Measurements from ENCODE around the gene PCDH17. TPM values are rescaled to one million over a fixed set of nuclear protein-coding genes. Genes with fewer than 3 reads are reported as not detected.
A peak's percentile ranks its signal among the peaks of the same experiment; 100 is the strongest.

PCDH17 gene
- total RNA-seq, 1 donor from 2014 or later = 40.9 TPM

GRCh38 chr13:57637515-57637914, 6.0 kb downstream of the PCDH17 start:
- peaks cover 24% of the 10 kb centered on the region for H3K27me3 ChIP-seq (ENCODE audit: low read depth)
- ATAC-seq = no peak

GRCh38 chr13:57638186-57638890, 6.8 kb downstream of the PCDH17 start:
- Histone ChIP-seq H3K4me3 (peak overlapping the region; percentile 62), H3K9me3 (no peaks in the 10 kb centered on the region), H3K27ac (no peak overlapping the region), H3K36me3 (no peaks in the 10 kb centered on the region), H3K4me1 (no peaks in the 10 kb centered on the region), H3K27me3 (ENCODE audit: low read depth) (peaks cover 15% of the 10 kb centered on the region)
- ATAC-seq = no peak
- no peak for TF ChIP-seq CTCF (IDR thresholded peaks at IDR 0.05)
- DNase-seq = no peak
- intact Hi-C loops (cut with DNase I) = no loop called here

More at GRCh38 chr13:57637515-57637914, 6.0 kb downstream of the PCDH17 start:
- DNase-seq = no peak
- intact Hi-C loops (cut with DNase I) = no loop called here
- H3K4me3 ChIP-seq = peak overlapping the region; percentile 62
- no peaks in the 10 kb centered on the region for H3K9me3 ChIP-seq
- no peaks in the 10 kb centered on the region for H3K36me3 ChIP-seq
- TF ChIP-seq CTCF (IDR thresholded peaks at IDR 0.05) = no peak
- H3K4me1 ChIP-seq = peaks cover 3% of the 10 kb centered on the region
- H3K27ac ChIP-seq = no peak overlapping the region

GRCh38 chr13:57640607-57641006, 9.1 kb downstream of the PCDH17 start:
- H3K4me3 ChIP-seq = peak overlapping the region; percentile 62
- TF ChIP-seq CTCF (IDR thresholded peaks at IDR 0.05) = no peak
- no peak overlapping the region for H3K27ac ChIP-seq
- intact Hi-C loops (cut with DNase I) = no loop called here
- no peaks in the 10 kb centered on the region for H3K4me1 ChIP-seq
- no peak for DNase-seq
- no peaks in the 10 kb centered on the region for H3K9me3 ChIP-seq
- H3K36me3 ChIP-seq = no peaks in the 10 kb centered on the region
- H3K27me3 ChIP-seq (ENCODE audit: low read depth) = no peaks in the 10 kb centered on the region
- no peak for ATAC-seq

GRCh38 chr13:57641051-57641450, 9.5 kb downstream of the PCDH17 start:
- no peak for TF ChIP-seq CTCF (IDR thresholded peaks at IDR 0.05)
- Histone ChIP-seq H3K36me3 (no peaks in the 10 kb centered on the region), H3K4me1 (no peaks in the 10 kb centered on the region), H3K4me3 (peak overlapping the region; percentile 62), H3K27me3 (ENCODE audit: low read depth) (no peaks in the 10 kb centered on the region), H3K27ac (no peak overlapping the region), H3K9me3 (no peaks in the 10 kb centered on the region)
- ATAC-seq (no peak), DNase-seq (no peak)
- intact Hi-C loops (cut with DNase I) = no loop called here

GRCh38 chr13:57644106-57644505, 12.6 kb downstream of the PCDH17 start:
- no peak for ATAC-seq
- TF ChIP-seq CTCF (IDR thresholded peaks at IDR 0.05) = no peak

More at GRCh38 chr13:57644106-57644505, 12.6 kb downstream of the PCDH17 start:
- intact Hi-C loops (cut with DNase I) = no loop called here
- Histone ChIP-seq H3K4me3 (peak overlapping the region; percentile 1), H3K27ac (no peak overlapping the region), H3K4me1 (no peaks in the 10 kb centered on the region), H3K27me3 (ENCODE audit: low read depth) (no peaks in the 10 kb centered on the region), H3K36me3 (no peaks in the 10 kb centered on the region), H3K9me3 (no peaks in the 10 kb centered on the region)
- DNase-seq = no peak

Measured in lower lobe of right lung (tissue), 2 donors.